Measurements from ENCODE around the gene AFAP1. TPM values are rescaled to one million over a fixed set of nuclear protein-coding genes. Genes with fewer than 3 reads are reported as not detected.

Gene AFAP1
- total RNA-seq, 1 donor from 2014 or later = 0.24 TPM

- peaks cover 16% of the 10 kb centered on the region for H3K27me3 Mint-ChIP-seq
- H3K4me3 Mint-ChIP-seq = no peak overlapping the region
- POLR2A ChIA-PET = no interaction called here
- no peaks in the 10 kb centered on the region for H3K4me1 Mint-ChIP-seq
- ATAC-seq (ENCODE audit: low read depth) (no peak), DNase-seq (no peak)
- intact Hi-C loops (cut with micrococcal nuclease) = no loop called here
- H3K36me3 Mint-ChIP-seq (ENCODE audit: low read depth) = no peaks in the 10 kb centered on the region
- no peak for TF ChIP-seq CTCF (IDR thresholded peaks at IDR 0.05)
- H3K9me3 Mint-ChIP-seq = no peaks in the 10 kb centered on the region
- CTCF ChIA-PET = no interaction called here
- no peak overlapping the region for H3K27ac Mint-ChIP-seq
Observed at GRCh38 chr4:7877176-7877575, 62.5 kb downstream of the AFAP1 start.

DNA sequence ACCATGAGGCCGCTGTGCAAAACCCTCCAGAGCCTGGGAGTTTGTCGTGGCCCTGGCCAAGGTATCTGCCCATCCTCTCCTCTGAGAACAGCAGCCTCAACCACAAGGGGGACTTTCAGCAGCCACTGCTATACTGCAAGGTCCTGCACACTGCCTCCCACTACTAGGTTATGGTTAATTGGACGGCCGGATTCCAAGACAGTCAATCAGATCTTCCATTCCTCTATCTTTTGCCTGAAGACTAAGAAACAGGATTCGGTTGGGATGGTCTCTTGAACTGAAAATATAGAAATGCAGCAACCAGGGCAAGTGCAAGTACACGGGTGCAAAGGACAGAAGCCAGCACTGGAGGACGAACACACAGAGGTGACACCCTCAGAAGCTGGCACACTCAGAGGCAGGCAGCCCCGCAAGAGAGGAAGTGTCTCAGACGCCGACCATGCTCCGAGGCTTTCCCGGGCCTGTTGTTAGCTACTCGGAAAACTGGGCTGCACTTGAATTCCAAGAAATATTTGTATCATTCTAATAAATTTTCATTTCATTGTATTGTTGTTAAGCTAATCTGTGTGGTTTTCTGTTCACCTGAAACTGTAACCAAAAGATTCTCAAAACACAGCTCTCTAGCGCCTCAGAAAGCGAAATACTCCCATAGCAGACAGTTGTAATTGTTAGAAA, 63.3 kb downstream of the AFAP1 start:
- Mint-ChIP-seq H3K4me3 (no peak overlapping the region), H3K36me3 (ENCODE audit: low read depth) (no peaks in the 10 kb centered on the region), H3K9me3 (no peaks in the 10 kb centered on the region), H3K27ac (no peak overlapping the region), H3K4me1 (no peaks in the 10 kb centered on the region), H3K27me3 (peaks cover 16% of the 10 kb centered on the region)
- ChIA-PET POLR2A (no interaction called here), CTCF (no interaction called here)
- TF ChIP-seq CTCF (IDR thresholded peaks at IDR 0.05) = no peak
- intact Hi-C loops (cut with micrococcal nuclease) = no loop called here
- ATAC-seq (ENCODE audit: low read depth) (no peak), DNase-seq (no peak)

GRCh38 chr4:7874838-7875237, 64.8 kb downstream of the AFAP1 start:
- TF ChIP-seq CTCF (IDR thresholded peaks at IDR 0.05) = no peak
- Mint-ChIP-seq H3K36me3 (ENCODE audit: low read depth) (no peaks in the 10 kb centered on the region), H3K4me3 (no peak overlapping the region), H3K27me3 (peaks cover 16% of the 10 kb centered on the region), H3K4me1 (no peaks in the 10 kb centered on the region), H3K27ac (no peak overlapping the region), H3K9me3 (no peaks in the 10 kb centered on the region)
- DNase-seq = no peak
- CTCF ChIA-PET = no interaction called here
- intact Hi-C loops (cut with micrococcal nuclease) = no loop called here
- POLR2A ChIA-PET = interaction anchor here (0.7 kb wide), 1 partner anchor 362 kb away, joined by 6 read pairs; no protein-coding TSS in a partner anchor
- ATAC-seq (ENCODE audit: low read depth) = no peak

- Mint-ChIP-seq H3K36me3 (ENCODE audit: low read depth) (no peaks in the 10 kb centered on the region), H3K9me3 (peaks cover 3% of the 10 kb centered on the region), H3K4me3 (no peak overlapping the region), H3K27me3 (peaks cover 13% of the 10 kb centered on the region), H3K27ac (no peak overlapping the region), H3K4me1 (no peaks in the 10 kb centered on the region)
- no peak for TF ChIP-seq CTCF (IDR thresholded peaks at IDR 0.05)
- ChIA-PET CTCF (no interaction called here), POLR2A (no interaction called here)
- intact Hi-C loops (cut with micrococcal nuclease) = no loop called here
- no peak for DNase-seq
- no peak for ATAC-seq (ENCODE audit: low read depth)
Observed at GRCh38 chr4:7873881-7874280, 65.8 kb downstream of the AFAP1 start.

DNA sequence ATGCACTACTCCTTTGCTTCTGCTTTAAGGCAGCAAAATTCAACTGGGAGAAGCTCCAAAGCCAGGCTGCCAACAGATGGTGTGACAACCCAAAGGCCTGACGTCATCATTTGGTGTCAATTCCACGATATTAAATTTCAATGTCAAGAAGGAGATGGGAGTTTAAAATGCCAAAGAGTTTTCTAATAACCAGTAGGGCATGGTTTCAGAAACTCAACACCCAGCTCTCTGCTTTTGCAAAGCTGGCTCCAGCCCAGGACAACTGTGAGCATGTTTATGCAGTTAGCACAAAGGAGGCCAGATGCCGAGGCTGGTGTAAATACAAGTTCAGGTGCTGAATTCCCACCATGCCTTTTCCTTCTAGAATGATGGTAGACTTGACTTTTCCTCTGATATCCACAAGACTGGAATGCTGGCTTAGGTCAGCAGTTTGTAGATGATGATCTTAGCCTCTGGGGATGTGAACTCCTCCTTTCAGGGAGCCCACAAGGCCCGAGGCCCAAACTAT, 67.3 kb downstream of the AFAP1 start:
- no peaks in the 10 kb centered on the region for H3K4me1 Mint-ChIP-seq
- intact Hi-C loops (cut with micrococcal nuclease) = no loop called here
- H3K27ac Mint-ChIP-seq = no peak overlapping the region
- H3K27me3 Mint-ChIP-seq = peaks cover 8% of the 10 kb centered on the region
- no peak for DNase-seq
- ChIA-PET CTCF (no interaction called here), POLR2A (no interaction called here)
- no peak overlapping the region for H3K4me3 Mint-ChIP-seq
- peaks cover 3% of the 10 kb centered on the region for H3K9me3 Mint-ChIP-seq
- no peaks in the 10 kb centered on the region for H3K36me3 Mint-ChIP-seq (ENCODE audit: low read depth)
- ATAC-seq (ENCODE audit: low read depth) = no peak
- TF ChIP-seq CTCF (IDR thresholded peaks at IDR 0.05) = no peak
